GM12891 (cell line): Measurements from ENCODE around the gene CIAO3.

Experiments used
- POLR2A ChIP-seq: IDR thresholded peaks from 2 replicates; pipeline ENCODE4 v1.6.1; 2011; ENCODE audit warnings: low read depth, low read length, control low read depth
- POLR2AphosphoS5 ChIP-seq: IDR thresholded peaks from 2 replicates; pipeline ENCODE4 v1.6.1; 2011; ENCODE audit warnings: low read depth, low read length, control low read depth
- POU2F2 ChIP-seq: IDR thresholded peaks from 2 replicates; pipeline ENCODE4 v1.6.1; 2011; ENCODE audit warnings: low read depth, mild to moderate bottlenecking, control low read depth, low read length, moderate library complexity

- TF ChIP-seq POLR2A (no peak), POU2F2 (no peak), POLR2AphosphoS5 (no peak)
These were observed 60.2 kb downstream of the CIAO3 start for GRCh38 chr16:680625-680945.
